ENCODE measurements around the gene CALCOCO1.
"Not testable (repeated sequence)": the region's sequence is repeated elsewhere in the genome, so short reads cannot be mapped to it uniquely, and the experiment has no call there.

The CALCOCO1 gene

GRCh38 chr12:53696285-53696654, 31.0 kb downstream of the CALCOCO1 start:
- no peak for DNase-seq

GRCh38 chr12:53695152-53696145, 31.8 kb downstream of the CALCOCO1 start:
- DNase-seq = peak; percentile 63

GRCh38 chr12:53694756-53695151, 32.5 kb downstream of the CALCOCO1 start:
- no peak for DNase-seq

GRCh38 chr12:53688134-53688533, 39.1 kb downstream of the CALCOCO1 start:
- DNase-seq = no peak

GRCh38 chr12:53686436-53686835, 40.8 kb downstream of the CALCOCO1 start:
- DNase-seq = no peak

- DNase-seq = no peak
These were observed 42.5 kb downstream of the CALCOCO1 start for GRCh38 chr12:53684654-53685220.

- no peak for DNase-seq
These were observed 43.3 kb downstream of the CALCOCO1 start for GRCh38 chr12:53683983-53684382.

- DNase-seq = no peak
These were observed 43.8 kb downstream of the CALCOCO1 start for GRCh38 chr12:53683494-53683893.

GRCh38 chr12:53680061-53680460, 47.2 kb downstream of the CALCOCO1 start:
- not testable (repeated sequence) for DNase-seq

GRCh38 chr12:53677800-53678148, 49.5 kb downstream of the CALCOCO1 start:
- DNase-seq = no peak

GRCh38 chr12:53677016-53677799, 50.0 kb downstream of the CALCOCO1 start:
- DNase-seq = no peak

GRCh38 chr12:53676656-53677015, 50.6 kb downstream of the CALCOCO1 start:
- peak; percentile 26 for DNase-seq

GRCh38 chr12:53675701-53676607, 51.3 kb downstream of the CALCOCO1 start, which contains the start of gene ATP5MC2:
ATP5MC2 (minus strand) TSS chr12:53676083; CDS start chr12:53672614, 3,469 bp downstream.
- DNase-seq = peak; percentile 98

GRCh38 chr12:53674977-53675700, 52.1 kb downstream of the CALCOCO1 start:
- no peak for DNase-seq

GRCh38 chr12:53670971-53671370, 56.3 kb downstream of the CALCOCO1 start:
- DNase-seq = no peak

GRCh38 chr12:53670308-53670707, 56.9 kb downstream of the CALCOCO1 start:
- DNase-seq = no peak

- DNase-seq = no peak
These were observed 60.2 kb downstream of the CALCOCO1 start for GRCh38 chr12:53667080-53667479.

GRCh38 chr12:53664936-53665335, 62.3 kb downstream of the CALCOCO1 start:
- no peak for DNase-seq

GRCh38 chr12:53664191-53664590, 63.1 kb downstream of the CALCOCO1 start:
- no peak for DNase-seq

- no peak for DNase-seq
These were observed 67.2 kb downstream of the CALCOCO1 start for GRCh38 chr12:53660041-53660440.

GRCh38 chr12:53659571-53659981, 67.7 kb downstream of the CALCOCO1 start:
- no peak for DNase-seq

All from activated CD4-positive, alpha-beta T cell treated with anti-CD3 and anti-CD28 coated beads for 48 hours (primary cell).